ENCODE measurements around the gene NNAT. TPM values are rescaled to one million over a fixed set of nuclear protein-coding genes. Genes with fewer than 3 reads are reported as not detected.

Gene NNAT
- total and polyA plus RNA-seq, 2 of the 8 experiments (the other 6 are each of a cell fraction or from before 2014, with no cell fraction given): 66.8 to 175 TPM

DNA sequence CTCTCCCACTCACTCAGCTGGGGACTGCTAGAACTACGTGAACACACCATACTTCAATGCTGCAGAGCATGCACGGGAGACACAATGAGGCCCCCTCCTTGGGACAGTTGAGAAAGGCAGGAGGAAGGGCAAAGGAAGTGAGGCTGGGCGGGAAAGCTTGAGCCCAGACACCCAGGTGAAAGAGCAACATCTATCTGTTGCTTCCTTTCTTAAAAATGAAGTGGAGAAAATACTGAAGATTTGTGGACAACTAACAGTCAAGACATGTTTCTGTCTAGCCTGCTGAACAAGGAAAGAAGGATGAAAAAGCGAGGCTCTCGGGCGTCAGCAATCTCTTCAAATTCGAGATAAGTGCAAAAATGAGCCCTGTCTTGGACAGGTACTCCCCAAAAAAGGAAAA, 3.0 kb upstream of the NNAT start:
- no peak overlapping the region for H3K4me3 ChIP-seq (ENCODE audit: extremely low read depth in 1 of 4, insufficient read depth in 2 of 4, low read depth in 3 of 4, low read length in 4 of 4)
- H3K9ac ChIP-seq (replicated peaks in 1 of 4; ENCODE audit: extremely low read depth in 1 of 4, low read depth in 3 of 4, low read length in 3 of 4): no peak overlapping the region
- no peak overlapping the region for H2AFZ ChIP-seq (ENCODE audit: low read length)
- H3K27ac ChIP-seq (ENCODE audit: low read depth, low read length): no peak overlapping the region
- ChIA-PET CTCF (ENCODE audit: partially characterized antibody) (interaction anchor here (0.7 to 3.0 kb wide), 5 partner anchors 12 to 125 kb away, joined by 3 to 9 read pairs (median 4); no protein-coding TSS in a partner anchor), POLR2A (ENCODE audit: partially characterized antibody) (interaction anchor here (1.0 to 8.2 kb wide), 3 partner anchors 12 to 248 kb away, joined by 3 to 116 read pairs (median 3); no protein-coding TSS in a partner anchor)
- H3K14ac ChIP-seq (ENCODE audit: insufficient read length): no peak overlapping the region
- WGBS, 2 experiments (ENCODE audit: extremely low coverage in 1 of 2, insufficient coverage in 1 of 2, insufficient read length in 1 of 2, insufficient replicate concordance in 2 of 2, low coverage in 1 of 2, low lambda C conversion rate in 2 of 2, missing lambda C conversion rate in 1 of 2): 89% methylated on average over 7 of the region's 7 CpGs; no CpG with 5 or more reads in 1 of the 2 experiments
- peaks cover 0 to 73% of the 10 kb centered on the region in 2 experiments; a peak in 3 of 4 replicates for H3K79me2 ChIP-seq (ENCODE audit: control insufficient read depth in 1 of 2, insufficient read depth in 2 of 2, low read length in 2 of 2)
- H3K4ac ChIP-seq (replicated peaks; ENCODE audit: insufficient read length, low read depth, low read length): no peak overlapping the region
- H2BK5ac ChIP-seq (ENCODE audit: low read depth, low read length): no peak overlapping the region
- peaks cover 0 to 5% of the 10 kb centered on the region in 2 experiments; a peak in 1 of 4 replicates for H3K9me3 ChIP-seq (ENCODE audit: insufficient read depth in 2 of 2, low read depth in 1 of 2, low read length in 1 of 2)
- H4K8ac ChIP-seq (ENCODE audit: extremely low read depth, insufficient read depth, low read length): no peak overlapping the region
- H2AK5ac ChIP-seq (ENCODE audit: low read depth, low read length): no peak overlapping the region
- no peak for FAIRE-seq
- H3K79me1 ChIP-seq (ENCODE audit: low read depth, low read length): peaks cover 25% of the 10 kb centered on the region
- no peak overlapping the region for H3K56ac ChIP-seq (replicated peaks; ENCODE audit: insufficient read length, low read depth, low read length)
- H3K36me3 ChIP-seq (ENCODE audit: control insufficient read depth in 2 of 4, insufficient read depth in 4 of 4, low read length in 3 of 4): peaks cover 2 to 27% (median 13%) of the 10 kb centered on the region in 4 experiments; a peak in 6 of 8 replicates
- no peak overlapping the region for H2BK120ac ChIP-seq (replicated peaks; ENCODE audit: low read depth, low read length)
- H4K5ac ChIP-seq (ENCODE audit: insufficient read length, low read depth, low read length): no peak overlapping the region
- H3K4me2 ChIP-seq (ENCODE audit: insufficient read depth in 1 of 2, low read depth in 2 of 2, low read length in 2 of 2): no peak overlapping the region
- no peak for DNase-seq (ENCODE audit: low read depth in 1 of 2, low spot score in 2 of 2)
- TF ChIP-seq KDM5A (IDR thresholded peaks at IDR 0.05; ENCODE audit: low read length) (no peak), TCF12 (IDR thresholded peaks at IDR 0.05; ENCODE audit: low read depth, low read length) (no peak), TAF1 (IDR thresholded peaks at IDR 0.05; ENCODE audit: low read depth, low read length) (no peak), SIN3A (conservative IDR thresholded peaks at IDR 0.05 in 1 of 2, IDR thresholded peaks at IDR 0.05 in 1 of 2; ENCODE audit: low read depth in 1 of 2, low read length in 2 of 2) (no peak), USF2 (IDR thresholded peaks at IDR 0.05; ENCODE audit: low read length) (no peak), KDM1A (IDR thresholded peaks at IDR 0.05; ENCODE audit: borderline replicate concordance, low read length) (no peak), BACH1 (IDR thresholded peaks at IDR 0.05; ENCODE audit: low read length) (no peak), BCL11A (IDR thresholded peaks at IDR 0.05; ENCODE audit: low read depth in 2 of 2, low read length in 2 of 2) (no peak), POLR2A (IDR thresholded peaks at IDR 0.05; ENCODE audit: control extremely low read depth in 1 of 2, low read depth in 2 of 2, low read length in 2 of 2) (no peak), ATF2 (IDR thresholded peaks at IDR 0.05; ENCODE audit: low read length) (no peak), CHD2 (IDR thresholded peaks at IDR 0.05; ENCODE audit: low read length) (no peak), YY1 (IDR thresholded peaks at IDR 0.05; ENCODE audit: low read depth, low read length) (no peak)
- H3K18ac ChIP-seq (ENCODE audit: extremely low read depth, low read length): no peak overlapping the region
- H3K27me3 ChIP-seq (replicated peaks in 1 of 4; ENCODE audit: control insufficient read depth in 3 of 4, extremely low read depth in 1 of 4, insufficient read depth in 3 of 4, low read length in 3 of 4): no peaks in the 10 kb centered on the region
- H4K20me1 ChIP-seq (replicated peaks in 1 of 2; ENCODE audit: control insufficient read depth in 1 of 2, insufficient read depth in 2 of 2, low read length in 2 of 2): peaks cover 3 to 31% of the 10 kb centered on the region in 2 experiments
- H3K23me2 ChIP-seq (ENCODE audit: low read depth, low read length): no peaks in the 10 kb centered on the region; the same call in 1 of the 2 replicates
- H3K23ac ChIP-seq (ENCODE audit: insufficient read length): no peak overlapping the region
- H3K4me1 ChIP-seq (replicated peaks in 1 of 4; ENCODE audit: control insufficient read depth in 3 of 4, insufficient read depth in 4 of 4, low read length in 3 of 4): peaks cover 6 to 32% (median 26%) of the 10 kb centered on the region in 4 experiments
- no peak overlapping the region for H2BK15ac ChIP-seq (ENCODE audit: low read length)
- no peak overlapping the region for H2BK12ac ChIP-seq (ENCODE audit: low read depth, low read length)
- no peak overlapping the region for H2BK20ac ChIP-seq (ENCODE audit: low read length)
- no peak overlapping the region for H4K91ac ChIP-seq (replicated peaks; ENCODE audit: insufficient read length, low read length)
